Memory B cell (primary cell): Measurements from ENCODE around the gene ZNF618.
"Not testable (repeated sequence)": the region's sequence is repeated elsewhere in the genome, so short reads cannot be mapped to it uniquely, and the experiment has no call there.

Source experiments
- ATAC-seq: fragments of 150-1000 bp; cut with Tn5 transposase; 2 replicates; pipeline ENCODE4 v1.10.0; 2021; ENCODE audit warnings: low read depth, mild to moderate bottlenecking, moderate library complexity
- DNase-seq, 2 donors: peaks; one replicate each; pipeline ENCODE4 v3.0.0; 2022; ENCODE audit warnings: low spot score in 2 of 2
- H3K27ac Mint-ChIP-seq: one replicate; pipeline ENCODE4 v1.8.0; 2022; ENCODE audit warnings: mild to moderate bottlenecking, moderate library complexity, mixed read lengths
- H3K27me3 Mint-ChIP-seq: one replicate; pipeline ENCODE4 v1.8.0; 2022; ENCODE audit warnings: mixed read lengths
- H3K36me3 Mint-ChIP-seq: one replicate; pipeline ENCODE4 v1.8.0; 2022; ENCODE audit warnings: mild to moderate bottlenecking, mixed read lengths
- H3K4me1 Mint-ChIP-seq: one replicate; pipeline ENCODE4 v1.8.0; 2022; ENCODE audit warnings: mixed read lengths
- H3K4me3 Mint-ChIP-seq: one replicate; pipeline ENCODE4 v1.8.0; 2022; ENCODE audit warnings: mild to moderate bottlenecking, moderate library complexity, mixed read lengths
- H3K9me3 Mint-ChIP-seq: one replicate; pipeline ENCODE4 v1.8.0; 2022; ENCODE audit warnings: mixed read lengths

The ZNF618 gene

GRCh38 chr9:113990975-113991471 is 114.9 kb downstream of the ZNF618 start:
- no peak overlapping the region for H3K27ac Mint-ChIP-seq
- DNase-seq, result no peak
- no peak for ATAC-seq
- no peak overlapping the region for H3K4me3 Mint-ChIP-seq
- no peaks in the 10 kb centered on the region for H3K9me3 Mint-ChIP-seq
- H3K36me3 Mint-ChIP-seq, result no peaks in the 10 kb centered on the region
- no peaks in the 10 kb centered on the region for H3K27me3 Mint-ChIP-seq
- H3K4me1 Mint-ChIP-seq, result peaks cover 10% of the 10 kb centered on the region

- peaks cover 1% of the 10 kb centered on the region for H3K27me3 Mint-ChIP-seq
- H3K27ac Mint-ChIP-seq, result no peak overlapping the region
- H3K9me3 Mint-ChIP-seq, result no peaks in the 10 kb centered on the region
- peaks cover 10% of the 10 kb centered on the region for H3K4me1 Mint-ChIP-seq
- DNase-seq (no peak), ATAC-seq (no peak)
- no peak overlapping the region for H3K4me3 Mint-ChIP-seq
- no peaks in the 10 kb centered on the region for H3K36me3 Mint-ChIP-seq
Observed at GRCh38 chr9:113991714-113992113, 115.6 kb downstream of the ZNF618 start.

GRCh38 chr9:113992276-113992951 is 116.3 kb downstream of the ZNF618 start:
- no peak for ATAC-seq
- Mint-ChIP-seq H3K9me3 (no peaks in the 10 kb centered on the region), H3K36me3 (no peaks in the 10 kb centered on the region), H3K27ac (no peak overlapping the region), H3K4me3 (no peak overlapping the region), H3K27me3 (peaks cover 1% of the 10 kb centered on the region), H3K4me1 (peaks cover 10% of the 10 kb centered on the region)
- no peak for DNase-seq

GRCh38 chr9:113992994-113993393 is 116.9 kb downstream of the ZNF618 start:
- DNase-seq (no peak), ATAC-seq (peak; percentile 63)
- Mint-ChIP-seq H3K4me3 (no peak overlapping the region), H3K36me3 (no peaks in the 10 kb centered on the region), H3K27ac (no peak overlapping the region), H3K9me3 (no peaks in the 10 kb centered on the region), H3K27me3 (peaks cover 1% of the 10 kb centered on the region), H3K4me1 (peaks cover 10% of the 10 kb centered on the region)

- DNase-seq (no peak), ATAC-seq (peak; percentile 34)
- no peak overlapping the region for H3K27ac Mint-ChIP-seq
- no peaks in the 10 kb centered on the region for H3K9me3 Mint-ChIP-seq
- no peak overlapping the region for H3K4me3 Mint-ChIP-seq
- peaks cover 10% of the 10 kb centered on the region for H3K4me1 Mint-ChIP-seq
- no peaks in the 10 kb centered on the region for H3K36me3 Mint-ChIP-seq
- peaks cover 1% of the 10 kb centered on the region for H3K27me3 Mint-ChIP-seq
Observed at GRCh38 chr9:113993838-113994540, 117.9 kb downstream of the ZNF618 start.

GRCh38 chr9:113995401-113995800 is 119.3 kb downstream of the ZNF618 start:
- Mint-ChIP-seq H3K36me3 (no peaks in the 10 kb centered on the region), H3K4me3 (no peak overlapping the region)

GRCh38 chr9:113995963-113996362 is 119.9 kb downstream of the ZNF618 start:
- no peak for DNase-seq
- peaks cover 10% of the 10 kb centered on the region for H3K4me1 Mint-ChIP-seq
- H3K27ac Mint-ChIP-seq, result no peak overlapping the region
- peaks cover 1% of the 10 kb centered on the region for H3K27me3 Mint-ChIP-seq
- ATAC-seq, result no peak
- H3K4me3 Mint-ChIP-seq, result no peak overlapping the region
- no peaks in the 10 kb centered on the region for H3K36me3 Mint-ChIP-seq
- no peaks in the 10 kb centered on the region for H3K9me3 Mint-ChIP-seq

More at GRCh38 chr9:113995401-113995800, 119.3 kb downstream of the ZNF618 start:
- no peaks in the 10 kb centered on the region for H3K9me3 Mint-ChIP-seq
- no peak overlapping the region for H3K27ac Mint-ChIP-seq
- H3K27me3 Mint-ChIP-seq, result peaks cover 1% of the 10 kb centered on the region
- peaks cover 10% of the 10 kb centered on the region for H3K4me1 Mint-ChIP-seq
- DNase-seq, result no peak
- no peak for ATAC-seq

GRCh38 chr9:113996531-113997001 is 120.5 kb downstream of the ZNF618 start:
- H3K4me3 Mint-ChIP-seq, result no peak overlapping the region
- H3K4me1 Mint-ChIP-seq, result peaks cover 10% of the 10 kb centered on the region
- no peaks in the 10 kb centered on the region for H3K36me3 Mint-ChIP-seq
- H3K27me3 Mint-ChIP-seq, result peaks cover 1% of the 10 kb centered on the region
- no peak for DNase-seq
- no peak for ATAC-seq
- no peaks in the 10 kb centered on the region for H3K9me3 Mint-ChIP-seq
- no peak overlapping the region for H3K27ac Mint-ChIP-seq

GRCh38 chr9:113997064-113997463 is 121.0 kb downstream of the ZNF618 start:
- not testable (repeated sequence) for H3K4me3 Mint-ChIP-seq, H3K9me3 Mint-ChIP-seq, H3K27me3 Mint-ChIP-seq, DNase-seq, H3K36me3 Mint-ChIP-seq, ATAC-seq, H3K27ac Mint-ChIP-seq
- peaks cover 10% of the 10 kb centered on the region for H3K4me1 Mint-ChIP-seq

GRCh38 chr9:113997610-113998009 is 121.5 kb downstream of the ZNF618 start:
- no peaks in the 10 kb centered on the region for H3K36me3 Mint-ChIP-seq
- no peak overlapping the region for H3K4me3 Mint-ChIP-seq
- no peaks in the 10 kb centered on the region for H3K9me3 Mint-ChIP-seq
- H3K27ac Mint-ChIP-seq, result no peak overlapping the region
- H3K4me1 Mint-ChIP-seq, result peaks cover 7% of the 10 kb centered on the region
- peaks cover 3% of the 10 kb centered on the region for H3K27me3 Mint-ChIP-seq
- no peak for DNase-seq
- ATAC-seq, result no peak

- Mint-ChIP-seq H3K4me3 (no peak overlapping the region), H3K27ac (no peak overlapping the region), H3K36me3 (no peaks in the 10 kb centered on the region), H3K4me1 (peaks cover 3% of the 10 kb centered on the region), H3K9me3 (no peaks in the 10 kb centered on the region), H3K27me3 (peaks cover 3% of the 10 kb centered on the region)
- ATAC-seq (no peak), DNase-seq (no peak)
Observed at GRCh38 chr9:113998114-113998513, 122.0 kb downstream of the ZNF618 start.

- H3K36me3 Mint-ChIP-seq, result no peaks in the 10 kb centered on the region
Observed at GRCh38 chr9:113998525-113999255, 122.6 kb downstream of the ZNF618 start.

GRCh38 chr9:113999256-114000062 is 123.3 kb downstream of the ZNF618 start:
- Mint-ChIP-seq H3K27me3 (peaks cover 6% of the 10 kb centered on the region), H3K4me1 (no peaks in the 10 kb centered on the region), H3K27ac (no peak overlapping the region), H3K4me3 (no peak overlapping the region), H3K36me3 (no peaks in the 10 kb centered on the region), H3K9me3 (no peaks in the 10 kb centered on the region)
- DNase-seq, result peak in 1 of 2 donors; percentile 5
- ATAC-seq, result no peak

More at GRCh38 chr9:113998525-113999255, 122.6 kb downstream of the ZNF618 start:
- Mint-ChIP-seq H3K27me3 (peaks cover 3% of the 10 kb centered on the region), H3K27ac (no peak overlapping the region), H3K4me3 (no peak overlapping the region), H3K9me3 (no peaks in the 10 kb centered on the region), H3K4me1 (peaks cover 3% of the 10 kb centered on the region)
- ATAC-seq (no peak), DNase-seq (peak in 1 of 2 donors; percentile 7)
